Left cardiac atrium (tissue), 4 donors: ENCODE results near the gene ARHGAP15. TPM values are rescaled to one million over a fixed set of nuclear protein-coding genes. Genes with fewer than 3 reads are reported as not detected.

Experiments
- ATAC-seq, 2 donors: fragments of 200-7000 bp; cut with Tn5 transposase; one replicate each; pipeline ENCODE4 v1.9.1; 2020; ENCODE audit warnings: mild to moderate bottlenecking in 2 of 2, moderate library complexity in 2 of 2
- DNase-seq: peaks from one replicate; pipeline ENCODE4 v3.0.0-alpha.2; 2020
- intact Hi-C, 2 donors: fragments of 100-400 bp; cut with DNase I; formaldehyde crosslinking; loops; one replicate each; pipeline versions ENCODE4 v1.14.1 to v1.15.1; 2022 to 2023
- total RNA-seq, 2 donors: library from RNA; stranded (reverse); fragmentation: NEBNext Ultra II Directional; extraction: Animal tissue kit (Norgen Biotek cat#: 25700); gene quantifications; one replicate each; pipeline ENCODE4 v1.2.1, GENCODE V29; 2021
- donor health status: DM: no; HTN: yes; CAD: no.
- donor health status: DM: no; HTN: yes; CAD: no; lungs with severe emphysema.
- donor health status: DM: yes; HTN: yes; CAD: no.
- donor health status: Dilated cardiomyopathy.

The ARHGAP15 gene
- total RNA-seq, 2 donors from 2014 or later, result 7.2 to 8.7 TPM

DNA sequence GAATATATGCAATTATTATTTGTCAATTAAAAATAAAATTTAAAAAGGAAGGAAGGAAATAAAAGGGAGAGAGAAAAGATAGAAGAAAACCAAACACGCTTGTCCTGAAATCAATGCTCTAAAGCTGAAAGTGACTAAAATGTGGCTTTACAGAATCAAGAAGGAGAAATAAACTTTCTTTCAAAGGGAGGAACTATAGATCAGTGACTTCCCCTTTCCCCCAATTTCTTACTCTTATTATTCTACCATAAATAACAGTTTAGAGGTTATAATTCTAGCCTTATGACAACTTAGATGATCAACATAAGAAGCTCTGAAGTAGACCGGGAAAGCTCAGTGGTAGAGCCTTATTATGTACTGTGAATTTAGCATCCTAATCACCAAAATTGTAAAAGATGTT, 122.5 kb downstream of the ARHGAP15 start:
- DNase-seq, result no peak
- intact Hi-C loops, result loop anchor here in 1 of 2 donors (10.0 kb wide), 1 partner anchor 217 kb away; no protein-coding TSS in a partner anchor
- ATAC-seq, result no peak

DNA sequence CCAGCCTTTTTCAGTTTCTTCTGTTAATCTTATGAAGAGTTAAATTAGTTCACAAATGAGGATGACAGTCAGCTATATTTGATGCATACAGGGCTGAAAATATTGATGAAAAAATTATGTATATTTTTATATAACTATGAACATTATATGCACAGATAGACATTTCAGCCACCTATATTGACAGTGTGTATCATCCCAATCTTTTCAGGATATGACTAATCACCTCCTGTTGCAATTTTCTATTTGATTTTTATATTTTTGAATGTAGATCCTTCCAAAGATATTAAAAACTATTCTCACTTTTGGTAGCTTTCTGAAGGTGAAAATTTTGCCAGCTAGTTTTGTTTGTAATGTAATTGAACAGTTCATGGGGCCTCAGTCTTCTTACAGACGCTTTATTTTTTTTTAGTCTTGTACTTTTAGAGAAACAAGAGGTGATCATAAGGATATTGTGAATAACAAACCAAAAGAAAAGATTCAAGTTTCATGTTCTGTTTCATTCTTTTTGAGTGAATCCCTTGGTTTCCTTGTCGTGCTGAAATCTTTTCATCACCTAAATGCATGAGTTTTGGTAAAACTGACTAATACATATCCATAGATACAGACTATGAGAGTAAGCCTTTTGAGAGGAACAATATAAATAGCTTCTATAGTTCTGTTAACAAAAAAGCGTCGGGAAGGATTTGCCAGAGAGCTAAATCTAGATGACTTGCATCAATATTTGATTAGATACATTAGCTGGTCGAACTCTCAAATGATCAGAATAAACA, 123.1 kb downstream of the ARHGAP15 start:
- intact Hi-C loops, result loop anchor here in 1 of 2 donors (10.0 kb wide), 1 partner anchor 218 kb away; no protein-coding TSS in a partner anchor
- DNase-seq, result no peak
- no peak for ATAC-seq

- ATAC-seq (no peak), DNase-seq (no peak)
- intact Hi-C loops, result loop anchor here in 1 of 2 donors (10.0 kb wide), 1 partner anchor 219 kb away; no protein-coding TSS in a partner anchor
Observed at GRCh38 chr2:143254110-143254509, 124.9 kb downstream of the ARHGAP15 start.

GRCh38 chr2:143255086-143255485, 125.9 kb downstream of the ARHGAP15 start:
- ATAC-seq, result no peak
- intact Hi-C loops, result loop anchor here in 1 of 2 donors (10.0 kb wide), 1 partner anchor 220 kb away; no protein-coding TSS in a partner anchor
- DNase-seq, result no peak

GRCh38 chr2:143255899-143256298, 126.7 kb downstream of the ARHGAP15 start:
- intact Hi-C loops, result loop anchor here in 1 of 2 donors (2.0 to 10.0 kb wide), 2 partner anchors 143 to 221 kb away; no protein-coding TSS in a partner anchor
- no peak for DNase-seq
- ATAC-seq, result no peak

- DNase-seq, result no peak
- no peak for ATAC-seq
- intact Hi-C loops, result loop anchor here in 1 of 2 donors (10.0 kb wide), 1 partner anchor 224 kb away; no protein-coding TSS in a partner anchor
Observed at GRCh38 chr2:143258126-143258892, 129.1 kb downstream of the ARHGAP15 start.

DNA sequence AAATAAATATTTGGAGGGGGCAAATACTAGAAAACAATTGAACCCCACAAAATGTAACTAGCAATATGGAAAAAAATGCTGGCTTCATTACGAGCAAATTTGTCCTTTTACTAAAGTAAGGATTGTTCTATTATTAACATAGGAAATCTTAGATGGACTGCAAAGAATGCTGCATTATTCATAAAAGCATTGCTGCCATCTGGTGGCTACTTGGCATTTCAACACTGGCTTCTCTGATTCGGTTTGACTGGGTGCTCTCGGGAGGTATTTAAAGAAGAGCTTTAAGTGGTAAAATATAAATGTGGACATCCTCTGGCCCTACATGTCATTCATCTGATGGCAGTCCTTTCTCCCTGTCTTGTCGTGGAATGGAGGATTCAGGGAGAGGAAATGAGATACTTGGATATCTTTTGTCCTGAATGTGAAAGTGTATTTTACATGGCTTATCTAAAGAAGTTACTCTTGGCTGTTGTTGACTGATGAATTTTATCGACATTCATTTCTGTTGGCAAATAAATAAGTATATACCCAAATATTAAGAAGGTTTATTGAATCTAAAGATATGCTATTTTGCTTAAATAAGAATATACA, 130.2 kb downstream of the ARHGAP15 start:
- peak; percentile 60 for DNase-seq
- intact Hi-C loops, result loop anchor here in 1 of 2 donors (10.0 kb wide), 1 partner anchor 225 kb away; no protein-coding TSS in a partner anchor
- peak; percentile 65 to 76 for ATAC-seq

GRCh38 chr2:143261986-143262385, 132.8 kb downstream of the ARHGAP15 start:
- intact Hi-C loops, result no loop called here
- DNase-seq, result no peak
- ATAC-seq, result peak; percentile 8 to 40

DNA sequence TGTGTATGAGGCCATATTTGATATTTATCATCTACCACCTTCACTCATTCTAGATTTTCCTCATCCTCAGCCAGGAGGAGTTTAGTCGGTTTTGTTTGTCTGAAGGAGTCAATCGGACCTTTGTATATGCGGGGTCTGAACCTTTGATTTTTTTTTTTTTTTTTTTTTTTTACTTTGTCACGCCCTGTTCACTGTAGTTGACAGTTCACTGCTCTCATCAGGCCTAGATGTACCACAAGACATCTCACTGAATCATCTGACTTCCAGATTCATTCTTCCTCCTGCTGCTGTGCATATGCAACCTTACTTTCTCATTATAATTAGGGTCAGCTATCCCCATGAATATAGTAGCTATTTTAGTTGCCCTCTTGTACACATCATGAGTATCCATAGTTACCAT, 133.2 kb downstream of the ARHGAP15 start:
- intact Hi-C loops, result no loop called here
- no peak for DNase-seq
- ATAC-seq, result no peak

GRCh38 chr2:143263066-143263625, 133.9 kb downstream of the ARHGAP15 start:
- ATAC-seq (no peak), DNase-seq (no peak)
- intact Hi-C loops, result no loop called here

- ATAC-seq (peak; percentile 50 to 83), DNase-seq (no peak)
- intact Hi-C loops, result no loop called here
Observed at GRCh38 chr2:143264851-143265250, 135.6 kb downstream of the ARHGAP15 start.

DNA sequence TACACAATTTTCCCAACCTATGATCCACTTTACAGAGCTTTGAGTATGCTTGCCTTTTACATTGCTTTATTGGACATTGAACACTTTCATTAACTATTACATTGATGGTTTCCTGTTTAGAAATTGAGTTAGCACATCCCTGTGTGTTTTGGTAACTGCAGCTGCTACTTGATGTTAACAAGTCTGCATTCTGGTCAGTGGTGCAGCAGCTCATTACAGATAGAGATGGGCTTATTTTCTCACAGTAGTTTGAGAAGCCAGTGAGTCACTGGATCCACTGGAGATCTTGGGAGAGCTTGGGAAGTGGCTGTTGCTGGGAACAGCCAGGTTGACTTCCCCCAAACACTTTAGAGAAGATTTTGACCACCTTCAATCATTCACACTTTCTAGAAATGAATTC, 150.5 kb downstream of the ARHGAP15 start:
- intact Hi-C loops, result no loop called here
- no peak for DNase-seq
- no peak for ATAC-seq

GRCh38 chr2:143280097-143280757, 151.0 kb downstream of the ARHGAP15 start:
- intact Hi-C loops, result no loop called here
- ATAC-seq, result no peak
- no peak for DNase-seq

- no peak for ATAC-seq
- intact Hi-C loops, result no loop called here
Observed at GRCh38 chr2:143282684-143283083, 153.5 kb downstream of the ARHGAP15 start.

DNA sequence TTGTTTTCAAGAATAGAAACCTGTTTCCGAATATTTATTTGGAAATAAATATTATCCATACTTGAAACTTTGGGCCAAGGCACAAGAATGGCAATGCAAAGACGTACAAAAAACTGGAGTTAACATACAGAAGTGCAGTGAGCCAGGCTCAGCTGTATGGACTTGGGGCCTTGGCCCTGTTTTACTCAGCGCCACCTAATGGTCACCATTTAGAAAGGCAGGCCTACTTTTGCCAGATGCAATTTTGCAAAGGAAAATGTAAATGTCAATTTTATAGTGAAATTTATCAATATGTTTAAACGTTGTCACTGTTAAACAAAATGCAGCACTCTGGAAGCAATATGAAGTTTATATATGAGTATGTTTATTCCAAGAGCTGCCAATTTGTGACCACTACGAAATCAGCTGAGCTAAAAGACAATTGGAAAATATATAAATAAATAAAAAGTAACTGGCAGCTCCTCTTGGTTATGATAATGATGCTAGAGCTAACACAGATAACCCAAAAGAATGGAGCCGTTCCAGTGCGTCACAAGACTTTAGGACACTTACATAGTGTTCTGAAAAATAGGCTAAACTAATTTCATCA, 155.0 kb downstream of the ARHGAP15 start:
- intact Hi-C loops, result no loop called here
- ATAC-seq (no peak), DNase-seq (no peak)

More at GRCh38 chr2:143282684-143283083, 153.5 kb downstream of the ARHGAP15 start:
- no peak for DNase-seq

DNA sequence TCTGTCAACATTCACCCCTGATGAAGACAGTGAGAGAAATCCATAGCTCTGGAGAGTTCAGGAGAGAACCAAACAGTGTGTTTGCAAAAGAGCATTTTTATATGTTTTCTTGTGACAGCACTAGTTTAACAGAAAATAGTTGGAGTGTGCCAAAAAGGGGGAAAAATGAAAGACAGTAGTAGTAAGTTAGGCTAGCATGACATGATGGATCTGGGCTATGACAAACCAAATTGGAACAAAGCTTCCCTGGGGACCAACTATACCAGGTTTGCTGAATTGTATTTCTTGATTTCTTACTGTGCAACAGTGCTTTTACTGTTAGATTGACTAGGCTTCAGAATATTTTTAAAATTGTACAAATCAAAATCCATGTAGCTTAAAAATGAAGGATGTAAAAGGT, 159.8 kb downstream of the ARHGAP15 start:
- ATAC-seq (no peak), DNase-seq (no peak)
- intact Hi-C loops, result no loop called here

GRCh38 chr2:143290221-143290620, 161.0 kb downstream of the ARHGAP15 start:
- ATAC-seq (no peak), DNase-seq (no peak)
- intact Hi-C loops, result no loop called here

DNA sequence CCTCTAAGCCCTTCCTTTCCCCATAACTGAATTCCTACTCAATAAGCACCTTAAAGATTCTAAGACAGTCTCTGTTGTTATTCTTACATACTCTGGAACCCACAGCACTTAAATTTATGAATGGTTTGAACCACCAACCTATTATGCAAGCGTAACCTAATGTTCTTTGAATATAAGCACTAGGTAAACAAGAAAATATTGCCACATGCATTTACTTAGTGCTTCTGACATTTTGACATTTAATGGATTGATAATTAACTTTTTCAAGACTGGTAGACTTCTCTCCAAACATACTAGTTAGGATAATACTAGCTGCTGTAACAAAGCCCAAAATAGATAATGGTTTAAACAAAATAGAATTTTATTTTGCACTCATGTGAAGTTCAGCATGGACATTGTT, 164.8 kb downstream of the ARHGAP15 start:
- DNase-seq (no peak), ATAC-seq (no peak)
- intact Hi-C loops, result no loop called here
